ENCODE data around the gene TPT1.
"Not testable (repeated sequence)": the region's sequence is repeated elsewhere in the genome, so short reads cannot be mapped to it uniquely, and the experiment has no call there.

TPT1 gene

GRCh38 chr13:45303026-45303425 lies 38.0 kb downstream of the TPT1 start:
- no peak overlapping the region for H3K4me3 ChIP-seq (ENCODE audit: low read length)
- TF ChIP-seq CTCF (conservative IDR thresholded peaks at IDR 0.05; ENCODE audit: low read length), result no peak
- DNase-seq (ENCODE audit: low read depth), result no peak

GRCh38 chr13:45302507-45302906 lies 38.5 kb downstream of the TPT1 start:
- no peak for DNase-seq (ENCODE audit: low read depth)
- no peak for TF ChIP-seq CTCF (conservative IDR thresholded peaks at IDR 0.05; ENCODE audit: low read length)
- no peak overlapping the region for H3K4me3 ChIP-seq (ENCODE audit: low read length)

GRCh38 chr13:45301263-45301662 lies 39.7 kb downstream of the TPT1 start:
- TF ChIP-seq CTCF (conservative IDR thresholded peaks at IDR 0.05; ENCODE audit: low read length), result no peak
- H3K4me3 ChIP-seq (ENCODE audit: low read length), result no peak overlapping the region
- no peak for DNase-seq (ENCODE audit: low read depth)

GRCh38 chr13:45300190-45300985 lies 40.6 kb downstream of the TPT1 start:
- no peak for TF ChIP-seq CTCF (conservative IDR thresholded peaks at IDR 0.05; ENCODE audit: low read length)
- no peak for DNase-seq (ENCODE audit: low read depth)
- H3K4me3 ChIP-seq (ENCODE audit: low read length), result no peak overlapping the region

- no peak overlapping the region for H3K4me3 ChIP-seq (ENCODE audit: low read length)
- no peak for TF ChIP-seq CTCF (conservative IDR thresholded peaks at IDR 0.05; ENCODE audit: low read length)
- peak; percentile 13 for DNase-seq (ENCODE audit: low read depth)
Observed at GRCh38 chr13:45299194-45299593, 41.8 kb downstream of the TPT1 start.

GRCh38 chr13:45298550-45298949 lies 42.4 kb downstream of the TPT1 start:
- H3K4me3 ChIP-seq (ENCODE audit: low read length); DNase-seq (ENCODE audit: low read depth): not testable (repeated sequence)

- no peak for TF ChIP-seq CTCF (conservative IDR thresholded peaks at IDR 0.05; ENCODE audit: low read length)
- no peak overlapping the region for H3K4me3 ChIP-seq (ENCODE audit: low read length)
- no peak for DNase-seq (ENCODE audit: low read depth)
Observed at GRCh38 chr13:45298206-45298505, 42.8 kb downstream of the TPT1 start.
